ENCODE data around the gene CCDC61.

DNA sequence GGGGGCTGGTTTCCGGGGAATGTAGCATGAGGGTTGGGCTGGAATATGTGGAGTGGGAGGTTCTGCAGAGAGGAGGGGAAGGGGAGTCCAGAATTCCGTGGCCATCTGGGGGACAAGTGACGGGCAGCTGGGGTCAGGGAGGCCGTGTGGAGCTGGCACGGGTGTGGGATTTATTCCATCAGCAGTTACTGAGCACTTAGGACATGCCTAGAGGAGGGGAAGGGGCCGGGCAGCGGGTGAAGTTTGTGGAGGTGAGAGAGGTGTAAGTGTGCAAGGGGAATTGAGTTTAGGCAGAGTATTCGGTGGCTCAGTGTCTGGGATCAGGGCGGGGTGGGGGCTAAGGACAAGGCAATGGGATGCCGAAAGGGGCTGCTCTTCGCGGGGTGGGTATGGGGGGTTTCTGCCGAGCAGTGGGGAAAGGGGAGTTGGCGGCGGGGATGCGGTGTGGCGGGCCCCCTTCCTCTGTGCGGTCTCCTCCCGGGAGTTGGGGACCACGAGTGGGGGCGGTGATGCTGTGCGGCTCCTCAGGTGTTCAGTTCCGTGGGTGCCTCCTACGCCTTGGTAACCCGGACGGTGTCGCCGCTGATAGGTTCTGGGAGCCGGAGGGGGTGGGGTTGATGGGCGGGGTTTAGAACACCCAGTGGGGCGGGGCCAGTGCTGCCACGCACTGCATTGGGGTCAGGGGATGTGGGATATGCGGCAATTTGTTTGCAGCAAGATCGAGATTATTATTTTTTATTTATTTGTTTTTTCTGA lies 5.4 kb downstream of the CCDC61 start:
- TF ChIP-seq BHLHE40 (IDR thresholded peaks at IDR 0.05; ENCODE audit: borderline replicate concordance) (no peak), SP1 (IDR thresholded peaks at IDR 0.05) (no peak), FOXA1 (IDR thresholded peaks at IDR 0.05) (no peak), HDGF (IDR thresholded peaks at IDR 0.05; ENCODE audit: borderline replicate concordance) (no peak), TARDBP (IDR thresholded peaks at IDR 0.05) (no peak), ARNT (IDR thresholded peaks at IDR 0.05) (no peak), FOXM1 (IDR thresholded peaks at IDR 0.05; ENCODE audit: borderline replicate concordance) (no peak), FOXK2 (IDR thresholded peaks at IDR 0.05) (no peak), L3MBTL2 (conservative IDR thresholded peaks at IDR 0.05) (no peak), ZNF384 (IDR thresholded peaks at IDR 0.05) (no peak), SUZ12 (IDR thresholded peaks at IDR 0.05) (no peak)

All from HEK293T (cell line).